Measurements from ENCODE around the gene NACC2.

DNA sequence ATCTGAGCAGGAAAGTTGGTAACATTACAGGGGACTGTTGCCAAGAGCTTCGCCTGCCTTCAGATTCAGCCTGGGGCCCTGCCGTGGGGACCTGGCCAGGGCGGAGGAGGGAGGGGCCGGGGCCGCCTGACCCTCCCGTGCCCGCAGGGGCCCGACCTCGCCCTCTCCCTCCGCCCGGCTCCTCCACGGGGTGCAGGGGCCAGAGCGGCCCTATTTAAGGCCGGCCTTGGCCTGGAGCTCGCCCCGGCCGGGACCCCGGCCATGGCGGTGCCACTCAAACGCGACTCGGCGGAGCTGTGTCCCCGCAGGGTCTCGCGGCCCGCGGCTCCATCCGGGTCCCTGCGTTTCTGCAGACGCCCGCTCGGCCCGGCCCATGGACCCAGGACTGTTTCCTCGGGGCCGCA lies 22.8 kb upstream of the NACC2 start:
- TF ChIP-seq CTCF (IDR thresholded peaks at IDR 0.05) (no peak), POLR2A (IDR thresholded peaks at IDR 0.05) (no peak)
